Activated CD4-positive, alpha-beta memory T cell treated with anti-CD3 and anti-CD28 coated beads for 36 hours (primary cell): Measurements from ENCODE around the gene ABLIM2. TPM values are rescaled to one million over a fixed set of nuclear protein-coding genes. Genes with fewer than 3 reads are reported as not detected.

Experiments
- CTCF ChIA-PET: fragments of 350-600 bp; sonication (Branson Sonifier 250); formaldehyde crosslinking; loops from one replicate; lab custom pipeline; 2021; ENCODE audit warnings: antibody characterized with exemption, inconsistent platforms; lab: Charles Lee
- POLR2A ChIA-PET: fragments of 350-600 bp; sonication (Branson Sonifier 250); formaldehyde crosslinking; loops from one replicate; lab custom pipeline; 2021; ENCODE audit warnings: antibody characterized with exemption; lab: Charles Lee
- DNase-seq: peaks from one replicate; pipeline ENCODE4 v3.0.0-alpha.2; 2020
- H3K27ac Mint-ChIP-seq: one replicate; pipeline ENCODE4 v1.8.0; 2021; ENCODE audit warnings: mixed read lengths
- H3K27me3 Mint-ChIP-seq: one replicate; pipeline ENCODE4 v1.8.0; 2021; ENCODE audit warnings: mixed read lengths
- H3K36me3 Mint-ChIP-seq: one replicate; pipeline ENCODE4 v1.8.0; 2021; ENCODE audit warnings: mixed read lengths
- H3K4me1 Mint-ChIP-seq: one replicate; pipeline ENCODE4 v1.8.0; 2021; ENCODE audit warnings: low read depth, mixed read lengths
- H3K4me3 Mint-ChIP-seq: one replicate; pipeline ENCODE4 v1.8.0; 2021; ENCODE audit warnings: mild to moderate bottlenecking, mixed read lengths
- H3K9me3 Mint-ChIP-seq: one replicate; pipeline ENCODE4 v1.8.0; 2021; ENCODE audit warnings: mixed read lengths
- intact Hi-C: fragments of 100-400 bp; cut with micrococcal nuclease; formaldehyde crosslinking; loops from one replicate; pipeline ENCODE4 v1.15.1; 2023
- total RNA-seq, 2 experiments: library from RNA; stranded (reverse); gene quantifications; one replicate each; pipeline ENCODE4 v1.2.3, GENCODE V29; 2021

The ABLIM2 gene
- total RNA-seq, 2 experiments from 2014 or later = 0.55 to 0.63 TPM

GRCh38 chr4:8128100-8128856 is 30.3 kb downstream of the ABLIM2 start:
- Mint-ChIP-seq H3K9me3 (no peaks in the 10 kb centered on the region), H3K27me3 (peaks cover 2% of the 10 kb centered on the region), H3K27ac (no peak overlapping the region)

GRCh38 chr4:8127051-8127826 is 31.4 kb downstream of the ABLIM2 start:
- POLR2A ChIA-PET = no interaction called here
- no peak overlapping the region for H3K4me3 Mint-ChIP-seq
- intact Hi-C loops = no loop called here

More at GRCh38 chr4:8128100-8128856, 30.3 kb downstream of the ABLIM2 start:
- H3K4me3 Mint-ChIP-seq = no peak overlapping the region
- intact Hi-C loops = no loop called here
- ChIA-PET POLR2A (no interaction called here), CTCF (no interaction called here)
- no peak for DNase-seq
- no peaks in the 10 kb centered on the region for H3K36me3 Mint-ChIP-seq
- no peaks in the 10 kb centered on the region for H3K4me1 Mint-ChIP-seq

GRCh38 chr4:8126523-8126922 is 32.1 kb downstream of the ABLIM2 start:
- no peaks in the 10 kb centered on the region for H3K9me3 Mint-ChIP-seq
- no peak for DNase-seq
- POLR2A ChIA-PET = no interaction called here
- no peaks in the 10 kb centered on the region for H3K4me1 Mint-ChIP-seq
- no peak overlapping the region for H3K4me3 Mint-ChIP-seq
- no peaks in the 10 kb centered on the region for H3K27me3 Mint-ChIP-seq
- no peak overlapping the region for H3K27ac Mint-ChIP-seq
- intact Hi-C loops = no loop called here
- no peaks in the 10 kb centered on the region for H3K36me3 Mint-ChIP-seq
- CTCF ChIA-PET = no interaction called here

More at GRCh38 chr4:8127051-8127826, 31.4 kb downstream of the ABLIM2 start:
- CTCF ChIA-PET = no interaction called here
- H3K4me1 Mint-ChIP-seq = no peaks in the 10 kb centered on the region
- H3K9me3 Mint-ChIP-seq = no peaks in the 10 kb centered on the region
- no peak for DNase-seq
- no peaks in the 10 kb centered on the region for H3K27me3 Mint-ChIP-seq
- no peaks in the 10 kb centered on the region for H3K36me3 Mint-ChIP-seq
- H3K27ac Mint-ChIP-seq = no peak overlapping the region

GRCh38 chr4:8125526-8126056 is 33.0 kb downstream of the ABLIM2 start:
- Mint-ChIP-seq H3K36me3 (no peaks in the 10 kb centered on the region), H3K27me3 (no peaks in the 10 kb centered on the region), H3K4me3 (no peak overlapping the region), H3K4me1 (no peaks in the 10 kb centered on the region), H3K27ac (no peak overlapping the region), H3K9me3 (no peaks in the 10 kb centered on the region)
- intact Hi-C loops = no loop called here
- POLR2A ChIA-PET = no interaction called here
- CTCF ChIA-PET = no interaction called here
- no peak for DNase-seq

GRCh38 chr4:8123870-8124269 is 34.7 kb downstream of the ABLIM2 start:
- intact Hi-C loops = no loop called here
- Mint-ChIP-seq H3K36me3 (no peaks in the 10 kb centered on the region), H3K27ac (no peak overlapping the region), H3K4me1 (no peaks in the 10 kb centered on the region), H3K27me3 (no peaks in the 10 kb centered on the region), H3K4me3 (no peak overlapping the region), H3K9me3 (no peaks in the 10 kb centered on the region)
- POLR2A ChIA-PET = no interaction called here
- CTCF ChIA-PET = no interaction called here
- DNase-seq = no peak

- H3K9me3 Mint-ChIP-seq = no peaks in the 10 kb centered on the region
- intact Hi-C loops = no loop called here
- no peak overlapping the region for H3K27ac Mint-ChIP-seq
- ChIA-PET CTCF (no interaction called here), POLR2A (no interaction called here)
- H3K4me3 Mint-ChIP-seq = no peak overlapping the region
- no peak for DNase-seq
- no peaks in the 10 kb centered on the region for H3K27me3 Mint-ChIP-seq
- H3K4me1 Mint-ChIP-seq = no peaks in the 10 kb centered on the region
- H3K36me3 Mint-ChIP-seq = no peaks in the 10 kb centered on the region
Measured at GRCh38 chr4:8123389-8123788, 35.2 kb downstream of the ABLIM2 start.

GRCh38 chr4:8122746-8123145 is 35.9 kb downstream of the ABLIM2 start:
- H3K4me3 Mint-ChIP-seq = no peak overlapping the region
- ChIA-PET CTCF (no interaction called here), POLR2A (no interaction called here)
- H3K4me1 Mint-ChIP-seq = no peaks in the 10 kb centered on the region
- no peaks in the 10 kb centered on the region for H3K27me3 Mint-ChIP-seq
- no peak for DNase-seq
- H3K27ac Mint-ChIP-seq = no peak overlapping the region
- intact Hi-C loops = no loop called here
- no peaks in the 10 kb centered on the region for H3K9me3 Mint-ChIP-seq
- H3K36me3 Mint-ChIP-seq = no peaks in the 10 kb centered on the region

GRCh38 chr4:8121292-8122015 is 37.2 kb downstream of the ABLIM2 start:
- DNase-seq = no peak
- CTCF ChIA-PET = no interaction called here
- no peak overlapping the region for H3K4me3 Mint-ChIP-seq
- POLR2A ChIA-PET = no interaction called here
- H3K27ac Mint-ChIP-seq = no peak overlapping the region
- peaks cover 2% of the 10 kb centered on the region for H3K4me1 Mint-ChIP-seq
- intact Hi-C loops = no loop called here
- H3K9me3 Mint-ChIP-seq = no peaks in the 10 kb centered on the region
- no peaks in the 10 kb centered on the region for H3K36me3 Mint-ChIP-seq
- H3K27me3 Mint-ChIP-seq = no peaks in the 10 kb centered on the region

GRCh38 chr4:8120501-8120900 is 38.1 kb downstream of the ABLIM2 start:
- H3K27ac Mint-ChIP-seq = no peak overlapping the region
- DNase-seq = no peak
- no peaks in the 10 kb centered on the region for H3K27me3 Mint-ChIP-seq
- no peaks in the 10 kb centered on the region for H3K9me3 Mint-ChIP-seq
- ChIA-PET POLR2A (no interaction called here), CTCF (no interaction called here)
- H3K36me3 Mint-ChIP-seq = no peaks in the 10 kb centered on the region
- H3K4me1 Mint-ChIP-seq = peaks cover 2% of the 10 kb centered on the region
- intact Hi-C loops = no loop called here
- no peak overlapping the region for H3K4me3 Mint-ChIP-seq

- H3K4me1 Mint-ChIP-seq = peaks cover 2% of the 10 kb centered on the region
- intact Hi-C loops = no loop called here
- no peak overlapping the region for H3K4me3 Mint-ChIP-seq
- no peak for DNase-seq
- no peaks in the 10 kb centered on the region for H3K9me3 Mint-ChIP-seq
- no peak overlapping the region for H3K27ac Mint-ChIP-seq
- H3K27me3 Mint-ChIP-seq = no peaks in the 10 kb centered on the region
- ChIA-PET POLR2A (no interaction called here), CTCF (no interaction called here)
- H3K36me3 Mint-ChIP-seq = no peaks in the 10 kb centered on the region
Measured at GRCh38 chr4:8119877-8120276, 38.7 kb downstream of the ABLIM2 start.

GRCh38 chr4:8118531-8118930 is 40.1 kb downstream of the ABLIM2 start:
- DNase-seq = no peak
- no peak overlapping the region for H3K27ac Mint-ChIP-seq
- intact Hi-C loops = no loop called here
- POLR2A ChIA-PET = no interaction called here
- H3K36me3 Mint-ChIP-seq = no peaks in the 10 kb centered on the region
- H3K4me3 Mint-ChIP-seq = no peak overlapping the region
- H3K4me1 Mint-ChIP-seq = peaks cover 2% of the 10 kb centered on the region
- H3K9me3 Mint-ChIP-seq = no peaks in the 10 kb centered on the region
- CTCF ChIA-PET = no interaction called here
- H3K27me3 Mint-ChIP-seq = no peaks in the 10 kb centered on the region

- ChIA-PET POLR2A (no interaction called here), CTCF (no interaction called here)
- peaks cover 2% of the 10 kb centered on the region for H3K4me1 Mint-ChIP-seq
- DNase-seq = no peak
- no peaks in the 10 kb centered on the region for H3K27me3 Mint-ChIP-seq
- intact Hi-C loops = no loop called here
- H3K27ac Mint-ChIP-seq = no peak overlapping the region
- no peak overlapping the region for H3K4me3 Mint-ChIP-seq
- no peaks in the 10 kb centered on the region for H3K9me3 Mint-ChIP-seq
- H3K36me3 Mint-ChIP-seq = no peaks in the 10 kb centered on the region
Measured at GRCh38 chr4:8118035-8118434, 40.6 kb downstream of the ABLIM2 start.
